Heart right ventricle (tissue), 16 donors: ENCODE data around the gene SH3RF1. TPM values are rescaled to one million over a fixed set of nuclear protein-coding genes. Genes with fewer than 3 reads are reported as not detected.

ENCODE experiments used
- ATAC-seq, 8 donors: fragments of 200-7000 bp; cut with Tn5 transposase; one replicate each; pipeline ENCODE4 v1.9.1; 2020; ENCODE audit warnings: mild to moderate bottlenecking in 8 of 8, moderate library complexity in 8 of 8, moderate number of reproducible peaks in 1 of 8
- DNase-seq, 2 donors: peaks; one replicate each; pipeline ENCODE4 v3.0.0-alpha.2; 2020
- H3K27ac ChIP-seq, 10 donors: fragments of 200-600 bp; sonication (generic) in 2 of 10; one replicate each; pipeline versions ENCODE4 v1.5.0 to v1.8.0; 2020 to 2022; ENCODE audit warnings: mild to moderate bottlenecking in 3 of 10
- H3K27me3 ChIP-seq, 7 donors: fragments of 200-600 bp; one replicate each; pipeline ENCODE4 v1.8.0; 2021 to 2022; ENCODE audit warnings: mild to moderate bottlenecking in 2 of 7
- H3K36me3 ChIP-seq, 9 donors: fragments of 200-600 bp; sonication (generic) in 1 of 9; one replicate each; pipeline versions ENCODE4 v1.5.0 to v1.8.0; 2020 to 2022; ENCODE audit warnings: mild to moderate bottlenecking in 2 of 9
- H3K4me1 ChIP-seq, 9 donors: fragments of 200-600 bp; sonication (generic) in 1 of 9; one replicate each; pipeline versions ENCODE4 v1.5.0 to v1.8.0; 2020 to 2022; ENCODE audit warnings: mild to moderate bottlenecking in 4 of 9
- H3K4me3 ChIP-seq, 10 donors: fragments of 200-600 bp; sonication (generic) in 2 of 10; one replicate each; pipeline versions ENCODE4 v1.5.0 to v1.8.0; 2020 to 2022; ENCODE audit warnings: mild to moderate bottlenecking in 7 of 10, moderate library complexity in 2 of 10
- H3K9me3 ChIP-seq, 11 donors: fragments of 200-600 bp in 10 of 11; sonication (generic) in 2 of 11; one replicate each; pipeline versions ENCODE4 v1.5.0 to v1.8.0; 2013 to 2022; ENCODE audit warnings: mild to moderate bottlenecking in 2 of 11, control low read depth in 1 of 11, moderate library complexity in 1 of 11
- WGBS, 2 donors: extraction: QIAGEN DNeasy Blood & Tissue Kit; methylation state at CpG; one replicate each; pipeline ENCODE4 v1.1.7; 2013; ENCODE audit warnings: inconsistent platforms in 1 of 2; 5-methylcytosine and 5-hydroxymethylcytosine counted together
- intact Hi-C, 10 donors: fragments of 100-400 bp; cut with DNase I; formaldehyde crosslinking; loops; one replicate each; pipeline versions ENCODE4 v1.11.1 to v1.14.2; 2022
- polyA plus RNA-seq, 2 donors: library from polyadenylated mRNA; stranded (reverse); fragments of 200-250 nt; gene quantifications; one replicate each; pipeline ENCODE4 v1.2.3, GENCODE V29; 2013
- total RNA-seq, 10 donors: library from RNA; stranded (reverse); fragmentation: NEBNext Ultra II Directional in 3 of 10; extraction: Animal tissue kit (Norgen Biotek cat#: 25700) in 3 of 10; gene quantifications; one replicate each; pipeline versions ENCODE4 v1.2.1 to v1.2.4, GENCODE V29; 2021 to 2023
- TF ChIP-seq, protein P1 (sequence below), 9 donors: fragments of 200-600 bp; sonication (generic) in 2 of 9; IDR thresholded peaks; one replicate each; pipeline versions ENCODE4 v1.5.0 to v1.8.0; 2021 to 2022; ENCODE audit warnings: antibody characterized with exemption in 9 of 9, mild to moderate bottlenecking in 5 of 9, moderate library complexity in 1 of 9
- donor health status: Arrhythmogenic right ventricular cardiomyopathy.
- donor health status: ischemic (EF 13 %, LVEDD 7.1; RV severe dilation, severe dysfunction).
- donor health status: healthy with polysubstance abuse.
- donor health status: DM: no; HTN: yes; CAD: no.
- donor health status: DM: no; HTN: no; CAD: no.
- donor health status: ischemic (EF 25% LVEDD 6.9; RV normal size, moderate dysfunction).
- donor health status: ischemic (EF 25% LVEDD 5.7; RV mildly dilated, moderate dysfunction).
- donor health status: healthy.
- donor health status: DM: yes; HTN: yes; CAD: no.
- donor health status: Ischemic cardiomyopathy.
- donor health status: ischemic (EF 35%, LVEDD 5.7; RV mildly dilated, moderate dysfunction).
- donor health status: nonischemic (EF 11% LVEDD 7.7; RV severe dilation, severe dysfunction).
- donor health status: DM: yes; HTN: yes; CAD: no.
- donor health status: PGD.
- donor health status: ischemic (EF 29% LVEDD 5.4; RV normal size, mild dysfunction).
- donor health status: nonischemic (EF 23%, LVEDD 6.1; RV moderate dilation, normal function).

Gene SH3RF1
- total and polyA plus RNA-seq, 12 donors, result 2.6 to 11.7 (median 8.9) TPM

DNA sequence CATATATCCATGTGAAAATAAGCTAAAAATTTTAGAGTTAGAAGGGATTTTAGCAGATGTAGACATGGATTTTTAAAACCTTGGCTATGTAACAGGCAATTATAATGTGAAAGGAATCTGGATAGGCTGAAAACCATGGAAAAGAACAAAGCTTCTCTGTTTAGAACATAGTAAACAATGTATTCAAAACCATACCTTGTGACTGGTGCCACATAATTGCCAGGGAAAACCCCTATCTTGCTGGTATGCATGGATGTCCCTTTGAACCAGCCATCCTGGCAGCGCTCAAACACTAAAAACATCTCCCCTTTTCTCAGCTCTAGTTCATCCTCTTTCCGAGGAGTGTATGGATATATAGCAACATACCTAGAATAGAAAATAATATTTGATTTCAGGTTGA, 150.1 kb downstream of the SH3RF1 start:
- TF ChIP-seq, protein P1, sequence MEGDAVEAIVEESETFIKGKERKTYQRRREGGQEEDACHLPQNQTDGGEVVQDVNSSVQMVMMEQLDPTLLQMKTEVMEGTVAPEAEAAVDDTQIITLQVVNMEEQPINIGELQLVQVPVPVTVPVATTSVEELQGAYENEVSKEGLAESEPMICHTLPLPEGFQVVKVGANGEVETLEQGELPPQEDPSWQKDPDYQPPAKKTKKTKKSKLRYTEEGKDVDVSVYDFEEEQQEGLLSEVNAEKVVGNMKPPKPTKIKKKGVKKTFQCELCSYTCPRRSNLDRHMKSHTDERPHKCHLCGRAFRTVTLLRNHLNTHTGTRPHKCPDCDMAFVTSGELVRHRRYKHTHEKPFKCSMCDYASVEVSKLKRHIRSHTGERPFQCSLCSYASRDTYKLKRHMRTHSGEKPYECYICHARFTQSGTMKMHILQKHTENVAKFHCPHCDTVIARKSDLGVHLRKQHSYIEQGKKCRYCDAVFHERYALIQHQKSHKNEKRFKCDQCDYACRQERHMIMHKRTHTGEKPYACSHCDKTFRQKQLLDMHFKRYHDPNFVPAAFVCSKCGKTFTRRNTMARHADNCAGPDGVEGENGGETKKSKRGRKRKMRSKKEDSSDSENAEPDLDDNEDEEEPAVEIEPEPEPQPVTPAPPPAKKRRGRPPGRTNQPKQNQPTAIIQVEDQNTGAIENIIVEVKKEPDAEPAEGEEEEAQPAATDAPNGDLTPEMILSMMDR (IDR thresholded peaks at IDR 0.05), result no peak
- H3K27me3 ChIP-seq, result no peaks in the 10 kb centered on the region
- intact Hi-C loops, result loop anchor here in 1 of 10 donors (10.0 kb wide), 1 partner anchor 364 kb away; no protein-coding TSS in a partner anchor
- H3K36me3 ChIP-seq, result peaks cover 0 to 89% (median 19%) of the 10 kb centered on the region in 9 donors
- ATAC-seq, result no peak
- H3K27ac ChIP-seq, result no peak overlapping the region
- no peak for DNase-seq
- WGBS, 2 donors, result 97 to 100% methylated on average over 2 of the region's 2 CpGs
- no peak overlapping the region for H3K4me3 ChIP-seq
- H3K9me3 ChIP-seq, result no peaks in the 10 kb centered on the region
- peaks cover 0 to 6% (median 0%) of the 10 kb centered on the region in 9 donors for H3K4me1 ChIP-seq

DNA sequence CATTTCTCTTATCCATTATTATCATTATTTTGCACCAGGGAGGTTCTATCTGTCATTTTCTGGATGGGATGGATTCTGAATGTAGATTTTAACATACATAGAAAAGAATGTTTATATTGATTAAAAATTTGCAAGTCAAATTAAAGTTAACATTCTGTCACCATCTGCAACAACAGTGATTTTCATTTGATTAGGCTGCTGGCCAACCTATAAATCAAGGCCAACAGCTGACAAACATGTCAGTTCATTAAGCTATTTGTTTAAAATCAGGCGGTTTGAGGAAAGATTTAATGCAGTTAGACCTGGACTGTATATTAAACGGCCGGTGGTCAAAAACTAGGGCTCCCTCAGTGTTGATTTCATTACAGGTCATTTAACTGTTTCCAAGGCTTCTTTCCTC, 151.2 kb downstream of the SH3RF1 start:
- no peak for ATAC-seq
- Histone ChIP-seq H3K9me3 (no peaks in the 10 kb centered on the region), H3K27me3 (no peaks in the 10 kb centered on the region), H3K4me3 (no peak overlapping the region), H3K36me3 (peaks cover 0 to 89% (median 21%) of the 10 kb centered on the region in 9 donors), H3K4me1 (peaks cover 0 to 8% (median 0%) of the 10 kb centered on the region in 9 donors), H3K27ac (no peak overlapping the region)
- 95% methylated on average over 3 of the region's 3 CpGs for WGBS, 2 donors
- intact Hi-C loops, result no loop called here
- TF ChIP-seq, protein P1 (IDR thresholded peaks at IDR 0.05), result no peak
- no peak for DNase-seq

DNA sequence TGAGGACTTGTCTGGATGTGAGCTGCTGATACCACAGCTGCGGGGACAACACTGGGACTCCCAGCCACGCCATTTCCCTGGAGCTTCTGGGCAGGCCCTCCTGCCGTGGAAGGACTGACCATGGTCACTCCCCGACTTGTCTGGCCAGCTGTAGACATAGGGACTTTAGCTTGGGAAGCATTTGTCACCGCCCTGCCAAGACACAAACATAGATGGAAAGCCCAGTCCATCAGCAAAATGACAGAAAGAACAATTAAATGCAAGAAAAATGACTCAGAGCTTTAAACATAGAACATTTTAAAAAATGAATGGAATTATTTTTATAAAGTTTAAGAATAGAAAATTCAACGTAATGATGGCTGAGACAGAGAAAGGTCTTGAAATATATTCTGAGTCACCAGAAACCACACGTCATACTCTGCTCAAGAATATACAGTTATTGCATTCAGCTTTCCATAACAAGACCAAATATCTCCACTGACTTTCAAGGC, 153.1 kb downstream of the SH3RF1 start:
- TF ChIP-seq, protein P1 (IDR thresholded peaks at IDR 0.05), result no peak
- Histone ChIP-seq H3K36me3 (peaks cover 0 to 100% (median 29%) of the 10 kb centered on the region in 9 donors), H3K9me3 (no peaks in the 10 kb centered on the region), H3K4me1 (peaks cover 0 to 8% (median 0%) of the 10 kb centered on the region in 9 donors), H3K27ac (peak overlapping the region in 1 of 10 donors; percentile 16), H3K4me3 (no peak overlapping the region), H3K27me3 (no peaks in the 10 kb centered on the region)
- peak in 3 of 8 donors; percentile 11 to 40 (median 15) for ATAC-seq
- intact Hi-C loops, result no loop called here
- WGBS, 2 donors, result 84 to 85% methylated on average over 7 of the region's 7 CpGs
- no peak for DNase-seq

DNA sequence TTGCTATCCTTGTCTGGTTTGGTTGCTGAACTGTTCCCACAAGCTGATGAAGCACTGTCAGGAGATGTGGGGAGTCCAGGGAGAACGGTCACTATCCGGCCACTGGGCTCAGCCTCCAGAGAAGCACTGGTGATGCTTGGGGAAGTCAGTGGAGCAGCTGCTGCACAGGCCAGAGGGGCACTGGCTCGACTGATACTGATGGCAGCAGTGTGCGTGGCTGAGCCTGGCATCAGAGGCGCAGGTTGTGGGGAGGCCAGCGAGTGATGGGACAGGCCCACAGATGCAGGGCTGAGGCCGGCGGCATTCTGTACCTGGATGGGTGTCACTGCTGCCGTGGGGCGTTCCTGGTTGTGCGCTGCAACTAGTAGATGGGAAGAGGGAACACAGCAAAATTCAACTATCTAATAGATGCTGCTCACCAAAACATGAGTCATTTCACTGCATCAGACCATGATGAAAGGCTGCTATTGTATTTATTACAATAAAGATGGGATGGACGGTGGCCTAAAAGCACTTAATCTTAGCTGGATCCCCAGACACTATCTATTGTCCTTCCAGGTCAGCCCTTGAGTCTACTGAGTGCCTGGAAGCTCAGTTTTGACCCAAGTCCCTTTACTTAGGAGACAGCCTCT, 154.4 kb downstream of the SH3RF1 start:
- H3K27me3 ChIP-seq, result no peaks in the 10 kb centered on the region
- DNase-seq (no peak), ATAC-seq (peak in 1 of 8 donors; percentile 45)
- no peak overlapping the region for H3K27ac ChIP-seq
- intact Hi-C loops, result no loop called here
- peaks cover 0 to 8% (median 0%) of the 10 kb centered on the region in 9 donors for H3K4me1 ChIP-seq
- TF ChIP-seq, protein P1 (IDR thresholded peaks at IDR 0.05), result no peak
- no peak overlapping the region for H3K4me3 ChIP-seq
- WGBS, 2 donors, result 95% methylated on average over 12 of the region's 12 CpGs
- peaks cover 0 to 98% (median 29%) of the 10 kb centered on the region in 9 donors for H3K36me3 ChIP-seq
- H3K9me3 ChIP-seq, result no peaks in the 10 kb centered on the region
